ENCODE measurements around the gene JHY.

JHY gene

GRCh38 chr11:122984186-122985011, 101.8 kb downstream of the JHY start:
- DNase-seq (ENCODE audit: low read depth), result no peak
- peak overlapping the region; percentile 71 for H3K4me3 ChIP-seq (ENCODE audit: control insufficient read depth, low read depth, low read length)
- TF ChIP-seq, protein P1, sequence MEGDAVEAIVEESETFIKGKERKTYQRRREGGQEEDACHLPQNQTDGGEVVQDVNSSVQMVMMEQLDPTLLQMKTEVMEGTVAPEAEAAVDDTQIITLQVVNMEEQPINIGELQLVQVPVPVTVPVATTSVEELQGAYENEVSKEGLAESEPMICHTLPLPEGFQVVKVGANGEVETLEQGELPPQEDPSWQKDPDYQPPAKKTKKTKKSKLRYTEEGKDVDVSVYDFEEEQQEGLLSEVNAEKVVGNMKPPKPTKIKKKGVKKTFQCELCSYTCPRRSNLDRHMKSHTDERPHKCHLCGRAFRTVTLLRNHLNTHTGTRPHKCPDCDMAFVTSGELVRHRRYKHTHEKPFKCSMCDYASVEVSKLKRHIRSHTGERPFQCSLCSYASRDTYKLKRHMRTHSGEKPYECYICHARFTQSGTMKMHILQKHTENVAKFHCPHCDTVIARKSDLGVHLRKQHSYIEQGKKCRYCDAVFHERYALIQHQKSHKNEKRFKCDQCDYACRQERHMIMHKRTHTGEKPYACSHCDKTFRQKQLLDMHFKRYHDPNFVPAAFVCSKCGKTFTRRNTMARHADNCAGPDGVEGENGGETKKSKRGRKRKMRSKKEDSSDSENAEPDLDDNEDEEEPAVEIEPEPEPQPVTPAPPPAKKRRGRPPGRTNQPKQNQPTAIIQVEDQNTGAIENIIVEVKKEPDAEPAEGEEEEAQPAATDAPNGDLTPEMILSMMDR (IDR thresholded peaks at IDR 0.05; ENCODE audit: control insufficient read depth, insufficient read depth, low read depth, low read length, missing control alignments), result no peak

DNA sequence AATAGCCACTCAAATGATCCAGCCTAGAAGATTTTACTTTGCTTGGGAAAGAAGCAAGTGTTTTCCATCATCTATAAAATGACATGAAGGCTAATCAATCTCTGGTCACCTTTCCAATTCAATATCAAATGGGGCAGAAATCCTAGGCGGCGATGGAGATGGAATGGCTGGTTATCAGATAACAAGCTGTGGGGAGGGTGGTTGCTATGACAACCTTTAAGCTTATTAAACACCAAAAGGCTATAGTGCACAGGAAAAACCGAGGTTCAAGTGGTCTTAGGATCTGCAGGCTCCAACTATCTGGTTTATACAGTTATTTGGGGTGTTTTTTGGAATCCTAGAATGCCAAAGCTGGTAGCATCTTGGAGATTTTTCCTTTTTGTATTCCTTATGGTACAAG, 113.0 kb downstream of the JHY start:
- TF ChIP-seq, protein P1 (IDR thresholded peaks at IDR 0.05; ENCODE audit: control insufficient read depth, insufficient read depth, low read depth, low read length, missing control alignments), result no peak
- DNase-seq (ENCODE audit: low read depth), result no peak

DNA sequence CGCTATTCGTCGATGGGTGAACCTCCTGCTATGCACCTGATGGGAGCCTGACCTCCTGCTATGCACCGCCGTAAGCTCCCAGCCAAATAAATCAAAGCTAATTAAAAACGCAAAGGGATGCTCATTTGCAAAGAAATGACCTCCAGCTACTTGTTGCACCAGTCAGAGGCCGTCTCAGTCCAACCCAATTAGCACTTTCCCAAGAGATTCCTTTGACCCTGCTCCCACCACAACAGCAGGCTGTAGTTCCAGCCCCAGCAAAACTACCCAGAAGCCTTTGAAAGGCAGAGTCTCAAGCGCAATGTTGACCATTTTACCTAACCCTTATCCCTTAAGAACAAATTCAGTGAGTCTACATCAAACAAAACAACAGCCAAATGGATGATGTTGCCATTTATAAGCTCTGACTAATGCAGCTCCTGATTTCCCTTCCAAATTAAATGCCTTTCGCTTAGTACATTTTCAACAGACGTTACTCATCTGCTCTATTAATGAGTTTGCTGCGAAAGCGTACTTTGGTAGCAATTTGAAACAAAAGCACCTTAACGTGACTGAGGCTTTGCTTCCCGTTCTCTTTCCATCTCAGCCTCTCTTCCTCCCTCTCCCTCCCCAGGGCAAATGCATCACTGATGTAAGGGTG, 116.3 kb downstream of the JHY start:
- TF ChIP-seq, protein P1 (IDR thresholded peaks at IDR 0.05; ENCODE audit: control insufficient read depth, insufficient read depth, low read depth, low read length, missing control alignments), result no peak
- H3K4me3 ChIP-seq (ENCODE audit: control insufficient read depth, low read depth, low read length), result no peak overlapping the region
- DNase-seq (ENCODE audit: low read depth), result no peak

More for the DNA sequence above, 113.0 kb downstream of the JHY start:
- H3K4me3 ChIP-seq (ENCODE audit: control insufficient read depth, low read depth, low read length), result no peak overlapping the region

DNA sequence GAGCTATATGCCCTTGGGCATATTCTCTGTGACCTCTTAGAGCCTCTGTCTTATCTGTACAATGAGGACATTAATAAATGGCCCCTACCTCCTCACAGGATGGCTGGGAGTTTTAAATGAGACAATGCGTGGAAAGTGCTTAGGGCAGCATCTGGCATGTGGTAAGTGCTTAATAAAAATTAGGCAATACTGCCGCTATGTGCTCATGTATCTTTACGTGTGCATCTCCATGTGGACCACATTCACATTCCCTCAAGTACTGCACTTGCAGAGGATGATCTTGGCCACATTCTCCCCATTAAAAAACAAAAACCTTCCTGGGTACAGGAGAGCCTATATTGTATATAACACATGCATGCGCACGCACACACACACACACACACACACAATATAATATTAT, 118.2 kb downstream of the JHY start:
- no peak overlapping the region for H3K4me3 ChIP-seq (ENCODE audit: control insufficient read depth, low read depth, low read length)
- no peak for DNase-seq (ENCODE audit: low read depth)
- TF ChIP-seq, protein P1 (IDR thresholded peaks at IDR 0.05; ENCODE audit: control insufficient read depth, insufficient read depth, low read depth, low read length, missing control alignments), result no peak

GRCh38 chr11:123006860-123007542, 124.4 kb downstream of the JHY start:
- DNase-seq (ENCODE audit: low read depth), result no peak
- H3K4me3 ChIP-seq (ENCODE audit: control insufficient read depth, low read depth, low read length), result no peak overlapping the region
- TF ChIP-seq, protein P1 (IDR thresholded peaks at IDR 0.05; ENCODE audit: control insufficient read depth, insufficient read depth, low read depth, low read length, missing control alignments), result no peak

Data from AG09309 (cell line).